ENCODE data around the gene FBXO9. TPM values are rescaled to one million over a fixed set of nuclear protein-coding genes. Genes with fewer than 3 reads are reported as not detected.
"Not testable (repeated sequence)": the region's sequence is repeated elsewhere in the genome, so short reads cannot be mapped to it uniquely, and the experiment has no call there.

The FBXO9 gene
- total RNA-seq, 4 donors from 2014 or later: 35.2 to 113 (median 43.2) TPM

DNA sequence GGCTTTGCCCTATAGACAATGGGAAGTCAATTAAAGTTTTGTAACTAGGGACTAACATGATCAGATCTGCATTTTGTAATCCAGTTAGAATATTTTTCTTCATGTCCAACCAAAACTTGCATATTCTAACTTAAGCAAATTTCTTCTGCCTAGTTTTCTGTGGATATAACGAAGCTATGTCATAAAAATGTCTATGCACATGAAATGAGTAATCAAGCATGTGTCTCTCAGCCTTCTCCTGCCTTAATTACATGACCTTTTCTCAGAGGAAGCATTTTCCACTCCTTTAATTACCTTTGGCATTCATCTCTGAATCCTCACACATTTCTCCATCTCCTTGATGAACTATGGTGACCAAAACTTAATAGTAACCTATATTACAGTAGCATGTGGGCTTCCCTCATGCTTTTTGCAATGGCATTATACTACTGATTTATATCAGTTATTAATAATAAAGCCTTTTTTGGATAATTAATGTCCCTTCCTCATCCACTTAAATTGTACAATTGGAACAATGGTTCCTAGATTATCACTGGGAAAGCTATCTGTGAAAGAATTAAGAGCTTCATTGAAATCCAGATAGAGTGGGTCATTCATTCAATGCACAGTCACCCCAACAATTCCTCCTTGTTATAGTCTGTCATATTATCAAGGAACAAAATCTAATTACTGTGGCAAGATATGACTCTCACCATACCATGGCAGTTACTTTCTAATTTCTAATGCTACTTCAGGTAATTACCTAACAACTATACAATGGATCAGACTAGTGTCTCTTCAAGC lies 19.1 kb upstream of the FBXO9 start:
- H3K4me1 ChIP-seq: peaks cover 8% of the 10 kb centered on the region

DNA sequence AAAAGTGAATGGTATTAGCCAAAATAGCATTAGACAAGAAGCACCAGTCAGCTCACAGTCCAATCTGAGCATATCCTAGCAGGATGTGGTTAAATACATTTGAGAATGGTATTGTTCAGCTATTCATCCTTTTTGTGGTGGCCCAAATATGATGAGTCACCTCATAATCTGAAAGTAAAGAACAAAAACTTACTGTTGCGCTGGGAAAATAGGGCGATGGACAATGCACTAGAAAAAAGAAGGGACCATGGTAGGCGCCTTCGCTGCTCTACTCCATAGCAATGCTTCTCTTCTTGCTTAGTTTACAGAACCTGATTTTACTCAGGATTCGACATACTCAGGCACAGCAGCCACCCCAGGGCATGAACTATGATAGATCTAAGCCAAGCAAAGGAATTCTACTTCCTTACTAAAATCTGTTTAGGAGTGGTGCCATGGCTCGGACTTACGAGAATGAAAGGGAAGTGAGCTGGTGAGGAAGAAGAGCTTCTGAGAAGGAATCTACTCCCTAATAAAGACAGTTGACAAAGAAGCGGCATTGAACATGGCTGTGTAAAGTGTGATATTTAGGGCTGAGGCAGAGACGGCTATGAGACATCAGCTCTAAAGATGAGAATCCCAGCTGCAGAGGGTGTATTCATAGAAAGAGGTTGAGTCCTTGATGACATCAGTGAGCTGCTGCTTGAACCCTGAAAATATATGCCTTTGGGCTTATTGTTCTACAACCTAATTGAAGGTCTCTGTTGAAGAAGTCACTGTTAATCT lies 16.6 kb upstream of the FBXO9 start:
- TF ChIP-seq EP300 (IDR thresholded peaks at IDR 0.05) (no peak), POLR2AphosphoS5 (IDR thresholded peaks at IDR 0.05) (no peak), POLR2A (IDR thresholded peaks at IDR 0.05) (no peak)
- TF ChIP-seq, protein P1, sequence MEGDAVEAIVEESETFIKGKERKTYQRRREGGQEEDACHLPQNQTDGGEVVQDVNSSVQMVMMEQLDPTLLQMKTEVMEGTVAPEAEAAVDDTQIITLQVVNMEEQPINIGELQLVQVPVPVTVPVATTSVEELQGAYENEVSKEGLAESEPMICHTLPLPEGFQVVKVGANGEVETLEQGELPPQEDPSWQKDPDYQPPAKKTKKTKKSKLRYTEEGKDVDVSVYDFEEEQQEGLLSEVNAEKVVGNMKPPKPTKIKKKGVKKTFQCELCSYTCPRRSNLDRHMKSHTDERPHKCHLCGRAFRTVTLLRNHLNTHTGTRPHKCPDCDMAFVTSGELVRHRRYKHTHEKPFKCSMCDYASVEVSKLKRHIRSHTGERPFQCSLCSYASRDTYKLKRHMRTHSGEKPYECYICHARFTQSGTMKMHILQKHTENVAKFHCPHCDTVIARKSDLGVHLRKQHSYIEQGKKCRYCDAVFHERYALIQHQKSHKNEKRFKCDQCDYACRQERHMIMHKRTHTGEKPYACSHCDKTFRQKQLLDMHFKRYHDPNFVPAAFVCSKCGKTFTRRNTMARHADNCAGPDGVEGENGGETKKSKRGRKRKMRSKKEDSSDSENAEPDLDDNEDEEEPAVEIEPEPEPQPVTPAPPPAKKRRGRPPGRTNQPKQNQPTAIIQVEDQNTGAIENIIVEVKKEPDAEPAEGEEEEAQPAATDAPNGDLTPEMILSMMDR (IDR thresholded peaks at IDR 0.05): no peak
- Histone ChIP-seq H3K27me3 (no peaks in the 10 kb centered on the region), H3K9me3 (no peaks in the 10 kb centered on the region), H3K4me3 (no peak overlapping the region), H3K27ac (peak overlapping the region; percentile 6), H3K4me1 (peaks cover 4% of the 10 kb centered on the region), H3K36me3 (peaks cover 7% of the 10 kb centered on the region)
- no peak for DNase-seq (ENCODE audit: low spot score in 2 of 2)
- 70% methylated on average over 9 of the region's 9 CpGs for WGBS

More for the DNA sequence above, 19.1 kb upstream of the FBXO9 start:
- H3K4me3 ChIP-seq: no peak overlapping the region
- H3K27ac ChIP-seq: no peak overlapping the region
- no peaks in the 10 kb centered on the region for H3K27me3 ChIP-seq
- 85% methylated on average over 1 of the region's 1 CpG for WGBS
- peaks cover 4% of the 10 kb centered on the region for H3K36me3 ChIP-seq
- DNase-seq (ENCODE audit: low spot score in 2 of 2): no peak
- H3K9me3 ChIP-seq: no peaks in the 10 kb centered on the region
- TF ChIP-seq POLR2A (IDR thresholded peaks at IDR 0.05): no peak
- TF ChIP-seq EP300 (IDR thresholded peaks at IDR 0.05): no peak
- TF ChIP-seq POLR2AphosphoS5 (IDR thresholded peaks at IDR 0.05): no peak
- TF ChIP-seq, protein P1 (IDR thresholded peaks at IDR 0.05): no peak

DNA sequence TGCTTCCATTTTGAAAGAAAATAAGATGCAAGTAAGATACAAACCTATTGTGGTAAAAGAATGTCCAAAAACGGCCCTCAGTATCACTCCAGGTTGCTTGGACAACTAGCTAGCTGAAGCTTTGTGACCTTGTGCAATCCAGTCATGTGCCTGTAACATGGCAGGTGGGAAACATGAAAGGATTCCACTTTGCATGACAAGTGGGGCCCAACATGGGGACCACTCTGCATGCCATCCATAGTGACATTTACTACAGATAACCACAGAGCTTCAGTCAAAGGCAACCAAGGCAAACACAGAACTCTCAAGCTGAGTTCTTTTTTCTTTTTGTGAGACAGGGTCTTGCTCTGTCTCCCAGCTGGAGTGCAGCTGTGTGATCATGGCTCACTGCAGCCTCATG lies 15.8 kb upstream of the FBXO9 start:
- no peak overlapping the region for H3K27ac ChIP-seq
- 77% methylated on average over 1 of the region's 1 CpG for WGBS

DNA sequence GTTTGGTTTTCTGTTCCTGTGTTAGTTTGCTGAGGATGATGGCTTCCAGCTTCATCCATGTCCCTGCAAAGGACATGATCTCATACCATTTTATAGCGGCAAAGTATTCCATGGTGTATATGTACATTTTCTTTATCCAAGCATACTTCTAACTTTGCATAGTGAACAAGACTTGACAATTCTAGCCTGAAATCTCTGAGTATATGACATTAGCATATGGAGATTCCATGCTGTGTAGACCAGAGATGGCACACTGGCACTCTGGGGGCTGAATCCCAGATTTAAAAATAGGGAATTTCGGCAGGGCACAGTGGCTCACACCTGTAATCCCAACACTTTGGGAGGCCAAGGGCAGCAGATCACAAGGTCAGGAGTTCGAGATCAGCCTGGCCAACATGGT lies 13.1 kb upstream of the FBXO9 start:
- H3K4me1 ChIP-seq: peaks cover 18% of the 10 kb centered on the region
- H3K36me3 ChIP-seq; H3K27me3 ChIP-seq; DNase-seq (ENCODE audit: low spot score in 2 of 2); H3K9me3 ChIP-seq; H3K4me3 ChIP-seq; H3K27ac ChIP-seq: not testable (repeated sequence)
- 96% methylated on average over 3 of the region's 3 CpGs for WGBS

More for the DNA sequence above, 15.8 kb upstream of the FBXO9 start:
- peaks cover 6% of the 10 kb centered on the region for H3K4me1 ChIP-seq
- H3K4me3 ChIP-seq: no peak overlapping the region
- no peaks in the 10 kb centered on the region for H3K9me3 ChIP-seq
- peaks cover 7% of the 10 kb centered on the region for H3K36me3 ChIP-seq
- no peaks in the 10 kb centered on the region for H3K27me3 ChIP-seq
- TF ChIP-seq, protein P1 (IDR thresholded peaks at IDR 0.05): no peak
- no peak for TF ChIP-seq POLR2AphosphoS5 (IDR thresholded peaks at IDR 0.05)
- TF ChIP-seq EP300 (IDR thresholded peaks at IDR 0.05): no peak
- no peak for TF ChIP-seq POLR2A (IDR thresholded peaks at IDR 0.05)
- DNase-seq (ENCODE audit: low spot score in 2 of 2): no peak

DNA sequence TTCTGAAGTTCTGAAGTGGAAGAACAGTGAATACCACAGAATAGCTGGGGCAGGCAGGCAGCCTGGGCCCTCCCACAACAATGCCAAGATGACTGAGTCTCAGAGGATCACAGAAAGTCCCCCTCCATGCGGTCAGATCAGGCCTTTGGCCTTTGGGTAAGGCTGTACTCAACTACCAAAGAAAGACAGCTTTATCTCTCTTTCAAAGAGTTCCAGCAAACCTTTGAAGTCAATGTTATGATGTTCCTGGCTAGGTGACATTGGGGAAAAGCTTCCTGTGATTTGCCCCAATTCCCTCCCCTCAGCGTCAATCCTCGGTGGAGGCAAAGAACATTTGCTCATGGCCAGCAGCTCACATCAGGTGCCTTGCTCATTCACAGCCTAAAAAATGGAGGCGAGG lies 10.7 kb upstream of the FBXO9 start:
- DNase-seq (ENCODE audit: low spot score in 2 of 2): no peak
- TF ChIP-seq EP300 (IDR thresholded peaks at IDR 0.05) (no peak), POLR2AphosphoS5 (IDR thresholded peaks at IDR 0.05) (no peak)
- Histone ChIP-seq H3K4me1 (peaks cover 35% of the 10 kb centered on the region), H3K4me3 (no peak overlapping the region), H3K9me3 (no peaks in the 10 kb centered on the region), H3K27ac (no peak overlapping the region), H3K27me3 (no peaks in the 10 kb centered on the region), H3K36me3 (peaks cover 7% of the 10 kb centered on the region)
- 97% methylated on average over 4 of the region's 4 CpGs for WGBS

DNA sequence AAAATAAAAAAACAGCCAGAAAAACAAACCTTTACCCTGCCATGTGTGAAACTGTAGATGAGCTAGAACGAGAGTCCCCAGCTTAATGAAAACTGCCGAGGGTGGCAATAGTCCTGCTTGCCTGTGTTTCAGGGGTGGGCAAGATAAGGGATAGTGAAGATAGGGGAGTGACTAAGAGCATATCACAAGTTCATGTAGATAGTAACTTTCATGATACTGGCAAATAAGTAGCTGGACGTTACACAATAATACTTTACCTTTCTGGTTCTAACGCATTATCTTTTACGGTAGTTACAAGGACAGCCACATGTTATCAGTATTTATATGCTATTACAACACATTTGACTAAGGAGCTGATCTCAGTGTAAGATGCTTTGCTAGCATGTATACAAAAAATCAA lies 9.3 kb upstream of the FBXO9 start:
- Histone ChIP-seq H3K27ac (no peak overlapping the region), H3K36me3 (peaks cover 7% of the 10 kb centered on the region), H3K4me3 (no peak overlapping the region), H3K9me3 (no peaks in the 10 kb centered on the region), H3K4me1 (peaks cover 49% of the 10 kb centered on the region), H3K27me3 (no peaks in the 10 kb centered on the region)
- DNase-seq (ENCODE audit: low spot score in 2 of 2): no peak
- TF ChIP-seq POLR2A (IDR thresholded peaks at IDR 0.05) (no peak), EP300 (IDR thresholded peaks at IDR 0.05) (no peak), POLR2AphosphoS5 (IDR thresholded peaks at IDR 0.05) (no peak)
- TF ChIP-seq, protein P1 (IDR thresholded peaks at IDR 0.05): no peak
- 74% methylated on average over 5 of the region's 5 CpGs for WGBS
